Lung (tissue), 13 donors: ENCODE data around the gene BRCA1. TPM values are rescaled to one million over a fixed set of nuclear protein-coding genes. Genes with fewer than 3 reads are reported as not detected.

Experiments used
- ATAC-seq: fragments of 200-7000 bp; cut with Tn5 transposase; one replicate; pipeline ENCODE4 v1.9.1; 2020; ENCODE audit warnings: moderate number of reproducible peaks; ENCODE audit not compliant: insufficient read depth, low FRiP score
- DNase-seq, 3 donors: peaks; one replicate each; pipeline ENCODE4 v3.0.0-alpha.2; 2013 to 2017
- H3K27ac ChIP-seq, 2 donors: one replicate each; pipeline ENCODE4 v1.5.1; 2013; ENCODE audit warnings: mild to moderate bottlenecking in 2 of 2, moderate library complexity in 2 of 2, control low read depth in 1 of 2, inconsistent platforms in 1 of 2, low read depth in 1 of 2, low read length in 1 of 2
- H3K27me3 ChIP-seq, 3 donors: one replicate each; pipeline ENCODE4 v1.5.1; 2013; ENCODE audit warnings: low read length in 2 of 3; ENCODE audit not compliant: control insufficient read depth in 3 of 3, insufficient read depth in 3 of 3
- H3K36me3 ChIP-seq, 4 donors: one replicate each; pipeline ENCODE4 v1.5.1; 2013; ENCODE audit warnings: low read length in 4 of 4, mild to moderate bottlenecking in 1 of 4, moderate library complexity in 1 of 4; ENCODE audit not compliant: control insufficient read depth in 4 of 4, insufficient read depth in 4 of 4
- H3K4me1 ChIP-seq, 5 donors: one replicate each; pipeline ENCODE4 v1.5.1; 2013; ENCODE audit warnings: low read length in 5 of 5, mild to moderate bottlenecking in 2 of 5, moderate library complexity in 1 of 5; ENCODE audit not compliant: control insufficient read depth in 5 of 5, insufficient read depth in 5 of 5
- H3K4me3 ChIP-seq: one replicate; pipeline ENCODE4 v1.5.1; 2013; ENCODE audit warnings: mild to moderate bottlenecking, control low read depth, moderate library complexity
- H3K9ac ChIP-seq, 2 donors: one replicate each; pipeline ENCODE4 v1.5.1; 2013; ENCODE audit warnings: low read length in 2 of 2, control low read depth in 1 of 2; ENCODE audit not compliant: insufficient read depth in 1 of 2
- H3K9me3 ChIP-seq, 4 donors: one replicate each; pipeline ENCODE4 v1.5.1; 2013; ENCODE audit warnings: low read length in 3 of 4, mild to moderate bottlenecking in 1 of 4, moderate library complexity in 1 of 4; ENCODE audit not compliant: control insufficient read depth in 4 of 4, insufficient read depth in 3 of 4
- CTCF ChIP-seq: IDR thresholded peaks from 2 replicates; pipeline ENCODE4 v1.5.1; 2012; ENCODE audit warnings: mild to moderate bottlenecking; ENCODE audit errors: control extremely low read depth, extremely low read depth
- WGBS, 2 donors: extraction: QIAGEN DNeasy Blood & Tissue Kit; methylation state at CpG; one replicate each; pipeline ENCODE4 v1.1.7; 2013; 5-methylcytosine and 5-hydroxymethylcytosine counted together
- polyA plus RNA-seq, 2 donors: library from polyadenylated mRNA; stranded (reverse); fragments of 200-250 nt; gene quantifications; one replicate each; pipeline ENCODE4 v1.2.1, GENCODE V29; 2013
- small RNA-seq: library from RNA; depleted of rRNA; stranded (forward); fragments of <200 nt; gene quantifications from one replicate; pipeline ENCODE3, GENCODE V24; 2014; ENCODE audit warnings: low replicate concordance
- total RNA-seq, 2 donors: library from RNA; depleted of rRNA in 1 of 2; stranded (reverse); fragments of >200 nt in 1 of 2; gene quantifications; one replicate each; pipeline ENCODE4 v1.2.1, GENCODE V29; 2014 to 2021
- donor health status: control.
- donor health status: control.
- donor health status: Bipolar disorder and iron deficiency.
- donor health status: healthy.
- donor health status: DM: yes; HTN: yes; CAD: no.

Gene BRCA1
- total and polyA plus RNA-seq, 4 donors, result 2.0 to 15.7 (median 6.0) TPM

DNA sequence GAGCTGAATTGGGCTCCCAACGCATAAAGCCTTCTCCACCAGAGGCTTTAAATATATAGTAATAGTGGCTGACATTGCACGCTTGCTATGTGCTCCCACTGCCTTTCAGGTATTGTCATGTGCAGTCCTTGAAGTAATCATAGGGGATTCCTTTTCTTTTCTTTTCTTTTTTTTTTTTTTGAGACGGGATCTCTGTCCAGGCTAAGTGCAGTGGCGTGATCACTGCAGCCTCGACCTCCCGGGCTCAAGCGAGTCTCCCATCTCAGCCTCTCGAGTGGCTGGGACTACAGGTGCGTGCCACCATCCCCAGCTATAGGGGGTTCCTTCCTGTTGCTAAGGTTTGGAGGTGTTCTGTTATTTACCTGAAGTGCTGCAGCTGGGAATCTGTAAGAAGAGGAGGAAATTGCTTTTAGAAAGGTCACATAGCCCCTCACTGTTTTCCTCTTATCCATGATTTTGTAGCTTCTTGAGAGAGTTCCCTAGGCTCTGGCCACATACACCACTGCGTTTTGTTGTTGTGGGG lies 126.1 kb downstream of the BRCA1 start:
- Histone ChIP-seq H3K9ac (peak overlapping the region; percentile 98 to 100), H3K27me3 (no peaks in the 10 kb centered on the region), H3K4me3 (peak overlapping the region; percentile 71), H3K9me3 (no peaks in the 10 kb centered on the region), H3K36me3 (peaks cover 11 to 18% (median 18%) of the 10 kb centered on the region in 4 donors), H3K4me1 (peaks cover 6 to 19% (median 7%) of the 10 kb centered on the region in 5 donors), H3K27ac (peak overlapping the region; percentile 71 to 92)
- WGBS, 2 donors, result 12 to 17% methylated on average over 10 of the region's 10 CpGs
- ATAC-seq (no peak), DNase-seq (no peak)
- TF ChIP-seq CTCF, result no peak

GRCh38 chr17:42997984-42998938 lies 126.9 kb downstream of the BRCA1 start, which contains the start of gene RPL27:
Gene RPL27, plus strand, starts transcription at chr17:42998419. Its CDS starts 332 bp downstream, at chr17:42998751.
- no peaks in the 10 kb centered on the region for H3K9me3 ChIP-seq
- H3K27ac ChIP-seq, result peak within 1 kb of the TSS; percentile 74 to 92
- WGBS, 2 donors, result 0% methylated on average over 49 of the region's 49 CpGs
- H3K27me3 ChIP-seq, result no peaks in the 10 kb centered on the region
- peak within 1 kb of the TSS; percentile 98 to 100 for H3K9ac ChIP-seq
- peaks cover 6 to 19% (median 7%) of the 10 kb centered on the region in 5 donors for H3K4me1 ChIP-seq
- H3K36me3 ChIP-seq, result peaks cover 11 to 16% (median 15%) of the 10 kb centered on the region in 4 donors
- DNase-seq (peak; percentile 99 to 100 (median 100)), ATAC-seq (peak; percentile 91)
- peak within 1 kb of the TSS; percentile 71 for H3K4me3 ChIP-seq
- TF ChIP-seq CTCF, result peak; percentile 92

- no peak for ATAC-seq
Measured at GRCh38 chr17:42997390-42997983, 127.7 kb downstream of the BRCA1 start.

More at GRCh38 chr17:42997390-42997983, 127.7 kb downstream of the BRCA1 start:
- no peaks in the 10 kb centered on the region for H3K9me3 ChIP-seq
- H3K36me3 ChIP-seq, result peaks cover 9 to 14% (median 12%) of the 10 kb centered on the region in 4 donors
- no peak for TF ChIP-seq CTCF
- peak overlapping the region in 1 of 2 donors; percentile 71 for H3K9ac ChIP-seq
- WGBS, 2 donors, result 18 to 31% methylated on average over 5 of the region's 5 CpGs
- peaks cover 6 to 19% (median 7%) of the 10 kb centered on the region in 5 donors for H3K4me1 ChIP-seq
- no peak overlapping the region for H3K4me3 ChIP-seq
- no peaks in the 10 kb centered on the region for H3K27me3 ChIP-seq
- peak overlapping the region; percentile 60 to 74 for H3K27ac ChIP-seq
- peak in 1 of 3 donors; percentile 32 for DNase-seq

Small RNA genes lying within 50 kb of the gene (small RNA-seq; reads per million reads assigned to genes)
- gene AC060780.2 (not detected), gene AC060780.3 (not detected), gene AC135721.1 (not detected)

Other genes with a start within 250 kb of the BRCA1 start
- under 1 TPM in 1 of 2 donors, not detected in 1; 0.09 TPM for gene G6PC1, start 224.6 kb downstream of the BRCA1 start, total RNA-seq
- gene G6PC1, start 224.6 kb downstream of the BRCA1 start, polyA plus RNA-seq, result not detected
- 10 to 100 TPM; 27.6 to 39.8 TPM for gene AARSD1, start 160.9 kb downstream of the BRCA1 start, total RNA-seq
- 10 to 100 TPM; 34.4 to 57.0 TPM for gene AARSD1, start 160.9 kb downstream of the BRCA1 start, polyA plus RNA-seq
- 1 to 10 TPM; 1.1 to 1.8 TPM for gene PTGES3L, start 145.3 kb downstream of the BRCA1 start, total RNA-seq
- under 1 TPM; 0.43 to 0.69 TPM for gene PTGES3L, start 145.3 kb downstream of the BRCA1 start, polyA plus RNA-seq
- gene RUNDC1, start 144.8 kb downstream of the BRCA1 start, total RNA-seq, result 10 to 100 TPM; 12.7 to 16.7 TPM
- 1 to 10 TPM; 8.1 to 8.7 TPM for gene RUNDC1, start 144.8 kb downstream of the BRCA1 start, polyA plus RNA-seq
- gene RPL27, start 126.9 kb downstream of the BRCA1 start, total RNA-seq, result 100 to 1,000 TPM; 665 to 826 TPM
- gene RPL27, start 126.9 kb downstream of the BRCA1 start, polyA plus RNA-seq, result 1,000 to 10,000 TPM; 2,343 to 3,245 TPM
- 10 to 100 TPM; 18.8 to 40.6 TPM for gene IFI35, start 118.6 kb downstream of the BRCA1 start, total RNA-seq
- gene IFI35, start 118.6 kb downstream of the BRCA1 start, polyA plus RNA-seq, result 10 to 100 TPM; 36.7 to 60.3 TPM
- gene VAT1, start 103.0 kb downstream of the BRCA1 start, total RNA-seq, result 100 to 1,000 TPM in 1 of 2 donors, 10 to 100 TPM in 1; 62.3 to 255 TPM
- gene VAT1, start 103.0 kb downstream of the BRCA1 start, polyA plus RNA-seq, result 100 to 1,000 TPM in 1 of 2 donors, 10 to 100 TPM in 1; 80.2 to 162 TPM
- 1 to 10 TPM in 1 of 2 donors, under 1 TPM in 1; 0.34 to 1.3 TPM for gene RND2, start 100.1 kb downstream of the BRCA1 start, total RNA-seq
- under 1 TPM; 0.25 to 0.51 TPM for gene RND2, start 100.1 kb downstream of the BRCA1 start, polyA plus RNA-seq
- 100 to 1,000 TPM in 1 of 2 donors, 10 to 100 TPM in 1; 59.4 to 127 TPM for gene NBR1, start 45.9 kb upstream of the BRCA1 start, total RNA-seq
- gene NBR1, start 45.9 kb upstream of the BRCA1 start, polyA plus RNA-seq, result 10 to 100 TPM; 25.5 to 41.3 TPM
- 10 to 100 TPM in 1 of 2 donors, 1 to 10 TPM in 1; 4.3 to 22.4 TPM for gene TMEM106A, start 86.5 kb upstream of the BRCA1 start, total RNA-seq
- gene TMEM106A, start 86.5 kb upstream of the BRCA1 start, polyA plus RNA-seq, result 10 to 100 TPM in 1 of 2 donors, 1 to 10 TPM in 1; 6.4 to 13.5 TPM
- gene CCDC200, start 103.3 kb upstream of the BRCA1 start, total RNA-seq, result 1 to 10 TPM in 1 of 2 donors, not detected in 1; 1.4 TPM
- under 1 TPM; 0.14 to 0.31 TPM for gene CCDC200, start 103.3 kb upstream of the BRCA1 start, polyA plus RNA-seq
- gene RNU2-1, start 108.6 kb upstream of the BRCA1 start, total RNA-seq, result 1,000 to 10,000 TPM in 1 of 2 donors, not detected in 1; 5,157 TPM
- gene RNU2-1, start 108.6 kb upstream of the BRCA1 start, polyA plus RNA-seq, result not detected